ENCODE measurements around the gene C2CD4C.
A peak's percentile ranks its signal among the peaks of the same experiment; 100 is the strongest.
"Not testable (repeated sequence)": the region's sequence is repeated elsewhere in the genome, so short reads cannot be mapped to it uniquely, and the experiment has no call there.

The C2CD4C gene

GRCh38 chr19:408902-409515 lies at the start of gene C2CD4C:
C2CD4C (minus strand) TSS chr19:409147; CDS start chr19:408361, 786 bp downstream.
- peak; percentile 39 for DNase-seq (ENCODE audit: low spot score)

- no peak for DNase-seq (ENCODE audit: low spot score)
Observed at GRCh38 chr19:458091-459042, 49.4 kb upstream of the C2CD4C start.

- DNase-seq (ENCODE audit: low spot score) = no peak
Observed at GRCh38 chr19:457636-458035, 48.7 kb upstream of the C2CD4C start.

- no peak for DNase-seq (ENCODE audit: low spot score)
Observed at GRCh38 chr19:456547-457110, 47.7 kb upstream of the C2CD4C start.

- DNase-seq (ENCODE audit: low spot score) = no peak
Observed at GRCh38 chr19:455851-456546, 47.1 kb upstream of the C2CD4C start.

GRCh38 chr19:455031-455705 lies 46.2 kb upstream of the C2CD4C start:
- no peak for DNase-seq (ENCODE audit: low spot score)

GRCh38 chr19:453606-454005 lies 44.7 kb upstream of the C2CD4C start:
- DNase-seq (ENCODE audit: low spot score) = no peak

- no peak for DNase-seq (ENCODE audit: low spot score)
Observed at GRCh38 chr19:452829-453228, 43.9 kb upstream of the C2CD4C start.

- not testable (repeated sequence) for DNase-seq (ENCODE audit: low spot score)
Observed at GRCh38 chr19:450912-451481, 42.0 kb upstream of the C2CD4C start.

GRCh38 chr19:449916-450315 lies 41.0 kb upstream of the C2CD4C start:
- no peak for DNase-seq (ENCODE audit: low spot score)

GRCh38 chr19:447816-448560 lies 39.0 kb upstream of the C2CD4C start:
- no peak for DNase-seq (ENCODE audit: low spot score)

GRCh38 chr19:447064-447426 lies 38.1 kb upstream of the C2CD4C start:
- no peak for DNase-seq (ENCODE audit: low spot score)

- DNase-seq (ENCODE audit: low spot score) = no peak
Observed at GRCh38 chr19:444677-445210, 35.8 kb upstream of the C2CD4C start.

- DNase-seq (ENCODE audit: low spot score) = no peak
Observed at GRCh38 chr19:443005-443404, 34.1 kb upstream of the C2CD4C start.

- no peak for DNase-seq (ENCODE audit: low spot score)
Observed at GRCh38 chr19:442085-442484, 33.1 kb upstream of the C2CD4C start.

GRCh38 chr19:441213-441836 lies 32.4 kb upstream of the C2CD4C start:
- no peak for DNase-seq (ENCODE audit: low spot score)

- no peak for DNase-seq (ENCODE audit: low spot score)
Observed at GRCh38 chr19:440391-441212, 31.7 kb upstream of the C2CD4C start.

- DNase-seq (ENCODE audit: low spot score) = no peak
Observed at GRCh38 chr19:439167-439900, 30.4 kb upstream of the C2CD4C start.

Data from RKO (cell line).